ENCODE results near the gene STXBP6.

DNA sequence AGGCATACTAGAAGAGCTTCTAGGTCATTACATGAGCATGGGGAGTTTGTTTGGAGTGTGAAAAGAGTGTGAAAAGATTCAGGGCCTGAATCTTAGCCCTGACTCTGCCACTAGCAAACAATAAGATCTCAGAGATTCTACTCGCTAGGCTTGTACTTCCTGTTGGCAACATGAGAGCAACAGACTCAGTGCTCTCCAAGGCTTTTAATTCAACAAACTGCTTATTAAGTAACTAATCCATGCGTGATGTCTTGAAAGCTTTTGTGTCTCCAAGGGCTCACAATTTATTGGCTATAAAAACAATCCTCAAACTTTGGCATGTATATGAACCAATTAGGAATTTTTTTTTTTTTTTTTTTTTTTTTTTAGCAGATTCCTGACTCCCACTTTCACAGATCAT lies 105.1 kb downstream of the STXBP6 start:
- TF ChIP-seq EZH2 (IDR thresholded peaks at IDR 0.05; ENCODE audit: low read depth) (no peak), CTCF (conservative IDR thresholded peaks at IDR 0.05) (no peak)

Data from PC-9 (cell line).